GM23338 (cell line): ENCODE data around the gene COL4A3. TPM values are rescaled to one million over a fixed set of nuclear protein-coding genes. Genes with fewer than 3 reads are reported as not detected.

Experiments used
- ATAC-seq: fragments of 200-7000 bp; cut with Tn5 transposase; 3 replicates; pipeline ENCODE4 v1.9.1; 2020
- DNase-seq: peaks from one replicate; pipeline ENCODE4 v3.0.0-alpha.2; 2015; ENCODE audit warnings: low spot score
- H2AFZ ChIP-seq: fragments of 200-600 bp; sonication (generic); 2 replicates; pipeline ENCODE4 v1.8.0; 2016; ENCODE audit warnings: antibody characterized with exemption, mild to moderate bottlenecking, moderate library complexity
- H3F3A ChIP-seq: fragments of 200-600 bp; sonication (generic); replicated peaks from 2 replicates; pipeline ENCODE4 v1.8.0; 2017; ENCODE audit warnings: antibody characterized with exemption, mixed run types, low read depth
- H3K27ac ChIP-seq: fragments of 200-600 bp; sonication (generic); 2 replicates; pipeline ENCODE4 v1.6.1; 2016; ENCODE audit warnings: low read depth
- H3K27me3 ChIP-seq: fragments of 200-600 bp; sonication (generic); 2 replicates; pipeline ENCODE4 v1.8.0; 2016; ENCODE audit warnings: mild to moderate bottlenecking, mixed run types, moderate library complexity; ENCODE audit not compliant: insufficient read depth
- H3K36me3 ChIP-seq: fragments of 200-600 bp; sonication (generic); 2 replicates; pipeline ENCODE4 v1.8.0; 2016; ENCODE audit warnings: mild to moderate bottlenecking; ENCODE audit not compliant: insufficient read depth
- H3K4me1 ChIP-seq: fragments of 200-600 bp; sonication (generic); 2 replicates; pipeline ENCODE4 v1.8.0; 2016; ENCODE audit warnings: mild to moderate bottlenecking, moderate library complexity; ENCODE audit not compliant: insufficient read depth
- H3K4me2 ChIP-seq: fragments of 200-600 bp; sonication (generic); 2 replicates; pipeline ENCODE4 v1.7.1; 2017; ENCODE audit warnings: mixed run types
- H3K4me3 ChIP-seq: fragments of 200-600 bp; sonication (generic); 2 replicates; pipeline ENCODE4 v1.6.1; 2016; ENCODE audit warnings: mixed run types
- H3K79me2 ChIP-seq: fragments of 200-600 bp; sonication (generic); replicated peaks from 2 replicates; pipeline ENCODE4 v1.8.0; 2017; ENCODE audit warnings: mild to moderate bottlenecking; ENCODE audit not compliant: insufficient read depth
- H3K9me2 ChIP-seq: fragments of 200-600 bp; sonication (generic); 2 replicates; pipeline ENCODE4 v1.8.0; 2017; ENCODE audit not compliant: insufficient read depth
- H4K20me1 ChIP-seq: fragments of 200-600 bp; sonication (generic); replicated peaks from 2 replicates; pipeline ENCODE4 v1.8.0; 2017; ENCODE audit warnings: mild to moderate bottlenecking; ENCODE audit not compliant: insufficient read depth
- H3K27ac Mint-ChIP-seq: 2 replicates; pipeline ENCODE4 v1.8.0; 2020; ENCODE audit warnings: inconsistent platforms, mild to moderate bottlenecking, moderate library complexity, mixed read lengths
- H3K27me3 Mint-ChIP-seq: 3 replicates; pipeline ENCODE4 v1.8.0; 2022; ENCODE audit warnings: low read depth, mild to moderate bottlenecking, moderate library complexity, mixed read lengths, inconsistent platforms; ENCODE audit not compliant: insufficient read depth, poor library complexity
- H3K36me3 Mint-ChIP-seq: 3 replicates; pipeline ENCODE4 v1.8.0; 2021; ENCODE audit warnings: low read depth, mild to moderate bottlenecking, inconsistent platforms, moderate library complexity, mixed read lengths
- H3K4me1 Mint-ChIP-seq: 3 replicates; pipeline ENCODE4 v1.8.0; 2020; ENCODE audit warnings: mild to moderate bottlenecking, inconsistent platforms, mixed read lengths
- H3K4me3 Mint-ChIP-seq: 3 replicates; pipeline ENCODE4 v1.8.0; 2021; ENCODE audit warnings: moderate library complexity, mild to moderate bottlenecking, inconsistent platforms, mixed read lengths
- H3K9me3 Mint-ChIP-seq: 3 replicates; pipeline ENCODE4 v1.8.0; 2020; ENCODE audit warnings: moderate library complexity, mild to moderate bottlenecking, inconsistent platforms, mixed read lengths
- CREB1 ChIP-seq: fragments of 250-450 bp; sonication (Bioruptor Pico); IDR thresholded peaks from 2 replicates; pipeline ENCODE4 v1.5.0; 2020; ENCODE audit warnings: low read depth, mild to moderate bottlenecking, moderate library complexity
- CTCF ChIP-seq, 2 experiments: fragments of 200-600 bp in 1 of 2; sonication (generic) in 1 of 2; conservative IDR thresholded peaks; 2 replicates each; pipeline versions ENCODE4 v1.5.1 to v1.6.1; 2016 to 2017; ENCODE audit warnings: antibody characterized with exemption in 2 of 2, low read depth in 2 of 2, mild to moderate bottlenecking in 2 of 2, moderate library complexity in 1 of 2
- ETS1 ChIP-seq: IDR thresholded peaks from 2 replicates; pipeline ENCODE4 v1.6.1; 2016; ENCODE audit warnings: antibody characterized with exemption
- EZH2 ChIP-seq: fragments of 200-600 bp; sonication (generic); IDR thresholded peaks from one replicate; pipeline ENCODE4 v1.8.0; 2017; ENCODE audit warnings: antibody characterized with exemption, mild to moderate bottlenecking, low read depth; ENCODE audit not compliant: unreplicated experiment
- EZH2phosphoT487 ChIP-seq: fragments of 200-600 bp; sonication (generic); IDR thresholded peaks from one replicate; pipeline ENCODE4 v1.8.1; 2018; ENCODE audit warnings: antibody characterized with exemption; ENCODE audit not compliant: unreplicated experiment
- JUNB ChIP-seq: IDR thresholded peaks from one replicate; pipeline ENCODE4 v1.6.1; 2016; ENCODE audit warnings: antibody characterized with exemption; ENCODE audit not compliant: unreplicated experiment
- NANOG ChIP-seq: IDR thresholded peaks from 2 replicates; pipeline ENCODE4 v1.6.1; 2016; ENCODE audit warnings: antibody characterized with exemption, borderline replicate concordance
- POLR2AphosphoS5 ChIP-seq: IDR thresholded peaks from 2 replicates; pipeline ENCODE4 v1.6.1; 2016; ENCODE audit warnings: antibody characterized with exemption, low read depth
- REST ChIP-seq: IDR thresholded peaks from one replicate; pipeline ENCODE4 v1.6.1; 2018; ENCODE audit warnings: antibody characterized with exemption; ENCODE audit not compliant: unreplicated experiment
- STAT1 ChIP-seq: IDR thresholded peaks from one replicate; pipeline ENCODE4 v1.6.1; 2016; ENCODE audit warnings: antibody characterized with exemption; ENCODE audit not compliant: unreplicated experiment
- ZNF114 ChIP-seq: fragments of 250-450 bp; sonication (Bioruptor Pico); IDR thresholded peaks from 2 replicates; pipeline ENCODE4 v1.5.0; 2020; ENCODE audit warnings: mild to moderate bottlenecking, moderate library complexity
- ZNF331 ChIP-seq: fragments of 250-450 bp; sonication (Bioruptor Pico); IDR thresholded peaks from 2 replicates; pipeline ENCODE4 v1.5.0; 2020; ENCODE audit warnings: low read depth, mild to moderate bottlenecking, moderate library complexity
- ZNF462 ChIP-seq: fragments of 250-450 bp; sonication (Bioruptor Pico); IDR thresholded peaks from 2 replicates; pipeline ENCODE4 v1.5.0; 2020; ENCODE audit warnings: mild to moderate bottlenecking, moderate library complexity
- polyA plus RNA-seq: library from polyadenylated mRNA; unstranded; fragments of >200 nt; fragmentation: Nextera tagmentation; extraction: Ambion mirVana; gene quantifications from 2 replicates; pipeline ENCODE4 v1.2.1, GENCODE V29; 2016
- total RNA-seq: library from RNA; depleted of rRNA; stranded (reverse); fragments of >200 nt; shearing (Covaris generic); gene quantifications from 2 replicates; pipeline ENCODE4 v1.2.3, GENCODE V29; 2014

The COL4A3 gene
- total and polyA plus RNA-seq, 2 experiments from 2014 or later, result 1.1 to 3.5 TPM

- no peaks in the 10 kb centered on the region for H3K9me2 ChIP-seq
- H3K27me3 ChIP-seq, result no peaks in the 10 kb centered on the region
- no peaks in the 10 kb centered on the region for H4K20me1 ChIP-seq
- H3K4me3 ChIP-seq, result no peak overlapping the region
- TF ChIP-seq REST (no peak), ZNF331 (CRISPR knock-in tag) (no peak), STAT1 (no peak), ZNF114 (CRISPR knock-in tag) (no peak), ETS1 (no peak), EZH2 (no peak), JUNB (no peak), CTCF (conservative IDR thresholded peaks at IDR 0.05; ENCODE audit: low read depth in 2 of 2) (no peak), CREB1 (CRISPR knock-in tag) (no peak), NANOG (no peak), ZNF462 (CRISPR knock-in tag) (no peak), POLR2AphosphoS5 (no peak), EZH2phosphoT487 (no peak)
- ATAC-seq, result no peak
- no peak overlapping the region for H2AFZ ChIP-seq
- H3K4me2 ChIP-seq, result no peak overlapping the region
- Mint-ChIP-seq H3K27ac (no peak overlapping the region), H3K9me3 (no peaks in the 10 kb centered on the region), H3K4me3 (no peak overlapping the region), H3K27me3 (no peaks in the 10 kb centered on the region), H3K4me1 (no peaks in the 10 kb centered on the region), H3K36me3 (no peaks in the 10 kb centered on the region)
- no peak overlapping the region for H3K27ac ChIP-seq
- H3K79me2 ChIP-seq, result no peaks in the 10 kb centered on the region
- H3K4me1 ChIP-seq, result no peaks in the 10 kb centered on the region
- no peak for DNase-seq
- no peaks in the 10 kb centered on the region for H3F3A ChIP-seq
- H3K36me3 ChIP-seq, result no peaks in the 10 kb centered on the region
Measured at GRCh38 chr2:227260041-227260440, 95.6 kb downstream of the COL4A3 start.
